Activated CD8-positive, alpha-beta memory T cell treated with anti-CD3 and anti-CD28 coated beads for 4 hours (primary cell): ENCODE measurements around the gene ZSWIM2.
"Not testable (repeated sequence)": the region's sequence is repeated elsewhere in the genome, so short reads cannot be mapped to it uniquely, and the experiment has no call there.

Experiments used
- DNase-seq, 2 donors: peaks; one replicate each; pipeline ENCODE4 v3.0.0-alpha.2; 2020; ENCODE audit warnings: low read depth in 2 of 2

ZSWIM2 gene

GRCh38 chr2:186848873-186849578, at the start of gene ZSWIM2:
Gene ZSWIM2, minus strand, starts transcription at chr2:186849170. Its CDS starts 40 bp downstream, at chr2:186849130.
- DNase-seq, result no peak

- not testable (repeated sequence) for DNase-seq
These were observed 47.2 kb upstream of the ZSWIM2 start for GRCh38 chr2:186896220-186896619.

GRCh38 chr2:186895451-186895850, 46.5 kb upstream of the ZSWIM2 start:
- no peak for DNase-seq

GRCh38 chr2:186894478-186894877, 45.5 kb upstream of the ZSWIM2 start:
- DNase-seq, result no peak

- DNase-seq, result no peak
These were observed 43.9 kb upstream of the ZSWIM2 start for GRCh38 chr2:186892821-186893220.

GRCh38 chr2:186891185-186891621, 42.2 kb upstream of the ZSWIM2 start:
- no peak for DNase-seq

GRCh38 chr2:186889101-186889879, 40.3 kb upstream of the ZSWIM2 start:
- DNase-seq, result no peak

GRCh38 chr2:186887107-186888090, 38.4 kb upstream of the ZSWIM2 start:
- DNase-seq, result no peak

- no peak for DNase-seq
These were observed 35.6 kb upstream of the ZSWIM2 start for GRCh38 chr2:186884587-186884986.

GRCh38 chr2:186883666-186884065, 34.7 kb upstream of the ZSWIM2 start:
- DNase-seq, result no peak

GRCh38 chr2:186882511-186883071, 33.6 kb upstream of the ZSWIM2 start:
- no peak for DNase-seq

GRCh38 chr2:186881660-186882059, 32.7 kb upstream of the ZSWIM2 start:
- no peak for DNase-seq

- DNase-seq, result no peak
These were observed 30.3 kb upstream of the ZSWIM2 start for GRCh38 chr2:186879312-186879711.

- no peak for DNase-seq
These were observed 25.7 kb upstream of the ZSWIM2 start for GRCh38 chr2:186874713-186875112.

GRCh38 chr2:186871881-186872280, 22.9 kb upstream of the ZSWIM2 start:
- DNase-seq, result no peak

- DNase-seq, result no peak
These were observed 19.4 kb upstream of the ZSWIM2 start for GRCh38 chr2:186868344-186868743.

GRCh38 chr2:186862869-186863709, 14.1 kb upstream of the ZSWIM2 start:
- no peak for DNase-seq

GRCh38 chr2:186855216-186855615, 6.2 kb upstream of the ZSWIM2 start:
- no peak for DNase-seq

GRCh38 chr2:186853951-186854350, 5.0 kb upstream of the ZSWIM2 start:
- no peak for DNase-seq

GRCh38 chr2:186852508-186852907, 3.5 kb upstream of the ZSWIM2 start:
- DNase-seq, result no peak

GRCh38 chr2:186842373-186842772, 6.6 kb downstream of the ZSWIM2 start:
- DNase-seq, result no peak
